ENCODE results near the gene PCNP. TPM values are rescaled to one million over a fixed set of nuclear protein-coding genes. Genes with fewer than 3 reads are reported as not detected.

The PCNP gene
- total RNA-seq, 1 donor from 2014 or later, result 117 TPM

DNA sequence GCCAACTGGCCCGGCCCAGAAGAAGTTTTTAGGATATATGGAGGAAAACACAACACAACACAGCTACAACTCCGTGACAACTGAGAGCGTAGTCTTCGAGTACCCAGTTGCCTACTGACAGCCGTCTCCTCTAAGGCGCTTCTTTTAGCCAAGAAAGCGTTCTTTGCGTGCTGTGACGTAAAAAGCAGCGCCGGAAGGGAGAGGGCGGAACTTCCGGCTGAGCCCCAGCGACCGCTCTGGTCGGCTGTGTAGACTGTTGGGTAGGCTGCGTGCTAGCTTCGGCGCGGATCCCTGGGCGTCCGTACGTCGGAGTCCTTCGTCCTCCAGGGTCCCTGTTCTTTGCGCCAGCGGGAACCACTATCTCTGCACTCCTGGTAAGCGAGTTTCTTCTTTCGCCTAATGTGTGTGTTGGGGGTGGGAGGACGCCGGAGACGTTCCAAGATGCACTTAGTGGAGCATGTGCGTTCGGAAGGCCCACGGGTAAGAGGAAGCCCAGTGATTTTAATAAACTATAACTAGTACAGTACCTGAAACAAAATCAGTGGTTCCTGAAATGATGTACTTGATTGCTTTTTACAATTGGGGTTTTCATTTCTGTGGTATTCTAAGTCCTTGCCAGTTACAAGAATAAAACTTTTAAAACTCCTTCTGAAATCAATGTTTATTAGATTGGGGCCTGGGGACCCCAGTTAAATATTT is 12.2 kb upstream of the PCNP start, which contains the start of gene TRMT10C:
Gene TRMT10C (plus strand): TSS at position 239 of the 699 bp plus-strand sequence. CDS start 2,914 bp downstream, outside the sequence.
- no peak for TF ChIP-seq CTCF (IDR thresholded peaks at IDR 0.05; ENCODE audit: unreplicated experiment)
- no peaks in the 10 kb centered on the region for H3K9me3 Mint-ChIP-seq (ENCODE audit: unreplicated experiment)
- peak; percentile 87 for DNase-seq (ENCODE audit: low spot score)
- H3K27ac Mint-ChIP-seq (ENCODE audit: unreplicated experiment), result peak within 1 kb of the TSS; percentile 98
- H3K4me1 Mint-ChIP-seq (ENCODE audit: unreplicated experiment), result peaks cover 14% of the 10 kb centered on the region
- peak within 1 kb of the TSS; percentile 98 for H3K4me3 Mint-ChIP-seq (ENCODE audit: unreplicated experiment)
- peaks cover 3% of the 10 kb centered on the region for H3K27me3 Mint-ChIP-seq (ENCODE audit: unreplicated experiment)
- peaks cover 16% of the 10 kb centered on the region for H3K36me3 Mint-ChIP-seq (ENCODE audit: low read depth, unreplicated experiment)

GRCh38 chr3:101567528-101568317 is 6.3 kb upstream of the PCNP start:
- Mint-ChIP-seq H3K9me3 (ENCODE audit: unreplicated experiment) (no peaks in the 10 kb centered on the region), H3K4me3 (ENCODE audit: unreplicated experiment) (no peak overlapping the region), H3K36me3 (ENCODE audit: low read depth, unreplicated experiment) (peaks cover 16% of the 10 kb centered on the region), H3K27ac (ENCODE audit: unreplicated experiment) (peak overlapping the region; percentile 17), H3K27me3 (ENCODE audit: unreplicated experiment) (no peaks in the 10 kb centered on the region), H3K4me1 (ENCODE audit: unreplicated experiment) (peaks cover 11% of the 10 kb centered on the region)
- no peak for TF ChIP-seq CTCF (IDR thresholded peaks at IDR 0.05; ENCODE audit: unreplicated experiment)
- DNase-seq (ENCODE audit: low spot score), result no peak

DNA sequence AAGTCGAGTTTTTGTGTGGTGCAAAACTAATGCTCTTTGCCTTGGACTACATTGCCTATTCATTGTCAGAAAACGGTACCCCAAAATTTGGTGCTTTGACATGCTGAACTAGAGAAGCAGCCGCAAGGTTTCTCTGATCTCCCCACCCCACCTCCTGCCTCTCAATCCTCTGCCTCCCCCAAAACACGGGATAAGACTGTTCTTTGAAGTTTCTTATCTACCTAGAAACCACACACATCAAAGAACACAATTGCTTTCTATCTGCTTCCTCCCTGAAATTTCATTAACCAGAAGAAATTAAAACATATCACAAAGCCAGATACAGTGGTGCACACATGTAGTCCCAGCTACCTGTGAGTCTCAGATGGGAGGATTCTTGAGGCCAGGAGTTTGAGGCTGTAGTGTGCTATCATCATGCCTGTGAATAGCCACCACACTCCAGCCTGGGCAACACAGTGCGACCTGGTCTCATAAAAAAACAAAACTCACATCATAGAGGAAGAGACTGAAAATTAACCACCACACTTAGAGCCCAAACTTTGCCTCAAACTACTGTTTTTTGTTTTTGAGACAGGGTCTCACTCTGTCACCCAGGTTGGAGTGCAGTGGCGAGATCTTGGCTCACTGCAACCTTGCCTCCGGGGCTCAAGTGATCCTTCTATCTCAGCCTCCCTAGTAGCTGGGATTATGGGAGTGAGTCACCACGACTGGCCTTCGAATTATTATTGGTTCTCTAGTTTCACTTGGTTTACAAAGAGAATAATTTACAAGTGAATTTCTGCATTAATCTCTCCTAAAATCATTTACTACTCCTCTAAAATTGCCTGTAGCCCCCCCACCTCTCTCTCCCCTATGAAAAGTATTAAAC is 2.7 kb upstream of the PCNP start:
- no peak overlapping the region for H3K4me3 Mint-ChIP-seq (ENCODE audit: unreplicated experiment)
- no peak overlapping the region for H3K27ac Mint-ChIP-seq (ENCODE audit: unreplicated experiment)
- H3K27me3 Mint-ChIP-seq (ENCODE audit: unreplicated experiment), result peaks cover 19% of the 10 kb centered on the region
- peaks cover 12% of the 10 kb centered on the region for H3K36me3 Mint-ChIP-seq (ENCODE audit: low read depth, unreplicated experiment)
- no peak for DNase-seq (ENCODE audit: low spot score)
- no peaks in the 10 kb centered on the region for H3K9me3 Mint-ChIP-seq (ENCODE audit: unreplicated experiment)
- no peak for TF ChIP-seq CTCF (IDR thresholded peaks at IDR 0.05; ENCODE audit: unreplicated experiment)
- H3K4me1 Mint-ChIP-seq (ENCODE audit: unreplicated experiment), result peaks cover 22% of the 10 kb centered on the region

GRCh38 chr3:101574388-101575112 is 570 bp downstream of the PCNP start:
- H3K4me1 Mint-ChIP-seq (ENCODE audit: unreplicated experiment), result peaks cover 25% of the 10 kb centered on the region
- H3K4me3 Mint-ChIP-seq (ENCODE audit: unreplicated experiment), result peak overlapping the region; percentile 97
- peaks cover 14% of the 10 kb centered on the region for H3K36me3 Mint-ChIP-seq (ENCODE audit: low read depth, unreplicated experiment)
- DNase-seq (ENCODE audit: low spot score), result peak; percentile 35
- peak overlapping the region; percentile 100 for H3K27ac Mint-ChIP-seq (ENCODE audit: unreplicated experiment)
- no peaks in the 10 kb centered on the region for H3K9me3 Mint-ChIP-seq (ENCODE audit: unreplicated experiment)
- no peak for TF ChIP-seq CTCF (IDR thresholded peaks at IDR 0.05; ENCODE audit: unreplicated experiment)
- peaks cover 19% of the 10 kb centered on the region for H3K27me3 Mint-ChIP-seq (ENCODE audit: unreplicated experiment)

Measured in endothelial cell (in vitro differentiated cells).